ENCODE data around the gene SH3YL1.

The SH3YL1 gene

GRCh38 chr2:281381-281780 lies 17.5 kb upstream of the SH3YL1 start:
- DNase-seq (ENCODE audit: low read depth): no peak

GRCh38 chr2:280650-281110 lies 16.8 kb upstream of the SH3YL1 start:
- DNase-seq (ENCODE audit: low read depth): no peak

- no peak for DNase-seq (ENCODE audit: low read depth)
Measured at GRCh38 chr2:279956-280649, 16.3 kb upstream of the SH3YL1 start.

- DNase-seq (ENCODE audit: low read depth): no peak
Measured at GRCh38 chr2:279366-279765, 15.5 kb upstream of the SH3YL1 start.

- DNase-seq (ENCODE audit: low read depth): no peak
Measured at GRCh38 chr2:278927-279320, 15.1 kb upstream of the SH3YL1 start.

GRCh38 chr2:278312-278926 lies 14.6 kb upstream of the SH3YL1 start:
- DNase-seq (ENCODE audit: low read depth): no peak

- no peak for DNase-seq (ENCODE audit: low read depth)
Measured at GRCh38 chr2:275466-275865, 11.6 kb upstream of the SH3YL1 start.

- DNase-seq (ENCODE audit: low read depth): no peak
Measured at GRCh38 chr2:274503-274902, 10.7 kb upstream of the SH3YL1 start.

GRCh38 chr2:273333-273732 lies 9.5 kb upstream of the SH3YL1 start:
- no peak for DNase-seq (ENCODE audit: low read depth)

- no peak for DNase-seq (ENCODE audit: low read depth)
Measured at GRCh38 chr2:271917-272316, 8.1 kb upstream of the SH3YL1 start.

- no peak for DNase-seq (ENCODE audit: low read depth)
Measured at GRCh38 chr2:270861-271260, 7.0 kb upstream of the SH3YL1 start.

GRCh38 chr2:269356-270030 lies 5.7 kb upstream of the SH3YL1 start:
- no peak for DNase-seq (ENCODE audit: low read depth)

GRCh38 chr2:268323-268722 lies 4.5 kb upstream of the SH3YL1 start:
- no peak for DNase-seq (ENCODE audit: low read depth)

GRCh38 chr2:264493-265468 lies 949 bp upstream of the SH3YL1 start, which contains the start of gene ACP1:
Gene ACP1, plus strand, starts transcription at chr2:264947. Its CDS starts 18 bp downstream, at chr2:264965.
- peak; percentile 91 for DNase-seq (ENCODE audit: low read depth)

GRCh38 chr2:263022-263738 lies 652 bp downstream of the SH3YL1 start:
- DNase-seq (ENCODE audit: low read depth): no peak

GRCh38 chr2:262117-262516 lies 1.7 kb downstream of the SH3YL1 start:
- no peak for DNase-seq (ENCODE audit: low read depth)

GRCh38 chr2:260507-261161 lies 3.2 kb downstream of the SH3YL1 start:
- DNase-seq (ENCODE audit: low read depth): no peak

GRCh38 chr2:259789-260331 lies 4.0 kb downstream of the SH3YL1 start:
- DNase-seq (ENCODE audit: low read depth): no peak

GRCh38 chr2:258933-259332 lies 4.9 kb downstream of the SH3YL1 start:
- DNase-seq (ENCODE audit: low read depth): no peak

- no peak for DNase-seq (ENCODE audit: low read depth)
Measured at GRCh38 chr2:257842-258241, 6.0 kb downstream of the SH3YL1 start.

GRCh38 chr2:257429-257828 lies 6.4 kb downstream of the SH3YL1 start:
- no peak for DNase-seq (ENCODE audit: low read depth)
